ENCODE results near the gene USP17L19.
"Not testable (repeated sequence)": the region's sequence is repeated elsewhere in the genome, so short reads cannot be mapped to it uniquely, and the experiment has no call there.

Gene USP17L19

GRCh38 chr4:9253078-9253477, at the start of gene USP17L19:
Gene USP17L19 (plus strand): TSS chr4:9253378. CDS start chr4:9253378, 0 bp downstream.
- not testable (repeated sequence) for DNase-seq (ENCODE audit: low read depth in 2 of 2); H3K4me3 ChIP-seq (replicated peaks in 1 of 2; ENCODE audit: low read depth in 2 of 2, low read length in 2 of 2)

- not testable (repeated sequence) for H3K4me3 ChIP-seq (replicated peaks in 1 of 2; ENCODE audit: low read depth in 2 of 2, low read length in 2 of 2); DNase-seq (ENCODE audit: low read depth in 2 of 2)
Measured at GRCh38 chr4:9210357-9210756, 42.8 kb upstream of the USP17L19 start, which contains the start of gene USP17L10. Gene USP17L10 (plus strand): TSS chr4:9210657. CDS start chr4:9210657, 0 bp downstream.

- H3K4me3 ChIP-seq (replicated peaks in 1 of 2; ENCODE audit: low read depth in 2 of 2, low read length in 2 of 2); DNase-seq (ENCODE audit: low read depth in 2 of 2): not testable (repeated sequence)
Measured at GRCh38 chr4:9214701-9215100, 38.5 kb upstream of the USP17L19 start.

- DNase-seq (ENCODE audit: low read depth in 2 of 2); H3K4me3 ChIP-seq (replicated peaks in 1 of 2; ENCODE audit: low read depth in 2 of 2, low read length in 2 of 2): not testable (repeated sequence)
Measured at GRCh38 chr4:9215105-9215504, 38.1 kb upstream of the USP17L19 start, which contains the start of gene USP17L11. Gene USP17L11 (plus strand): TSS chr4:9215405. CDS start chr4:9215405, 0 bp downstream.

- not testable (repeated sequence) for DNase-seq (ENCODE audit: low read depth in 2 of 2); H3K4me3 ChIP-seq (replicated peaks in 1 of 2; ENCODE audit: low read depth in 2 of 2, low read length in 2 of 2)
Measured at GRCh38 chr4:9219852-9220251, 33.3 kb upstream of the USP17L19 start, which contains the start of gene USP17L12. Gene USP17L12 (plus strand): TSS chr4:9220152. CDS start chr4:9220152, 0 bp downstream.

GRCh38 chr4:9224596-9224995, 28.6 kb upstream of the USP17L19 start, which contains the start of gene USP17L13:
Gene USP17L13 (plus strand): TSS chr4:9224896. CDS start chr4:9224896, 0 bp downstream.
- not testable (repeated sequence) for H3K4me3 ChIP-seq (replicated peaks in 1 of 2; ENCODE audit: low read depth in 2 of 2, low read length in 2 of 2); DNase-seq (ENCODE audit: low read depth in 2 of 2)

- DNase-seq (ENCODE audit: low read depth in 2 of 2); H3K4me3 ChIP-seq (replicated peaks in 1 of 2; ENCODE audit: low read depth in 2 of 2, low read length in 2 of 2): not testable (repeated sequence)
Measured at GRCh38 chr4:9230249-9230648, 22.9 kb upstream of the USP17L19 start.

GRCh38 chr4:9234085-9234484, 19.1 kb upstream of the USP17L19 start, which contains the start of gene USP17L15:
Gene USP17L15 (plus strand): TSS chr4:9234385. CDS start chr4:9234385, 0 bp downstream.
- not testable (repeated sequence) for DNase-seq (ENCODE audit: low read depth in 2 of 2); H3K4me3 ChIP-seq (replicated peaks in 1 of 2; ENCODE audit: low read depth in 2 of 2, low read length in 2 of 2)

GRCh38 chr4:9238461-9238860, 14.7 kb upstream of the USP17L19 start:
- not testable (repeated sequence) for DNase-seq (ENCODE audit: low read depth in 2 of 2); H3K4me3 ChIP-seq (replicated peaks in 1 of 2; ENCODE audit: low read depth in 2 of 2, low read length in 2 of 2)

GRCh38 chr4:9243579-9243978, 9.6 kb upstream of the USP17L19 start, which contains the start of gene USP17L17:
Gene USP17L17 (plus strand): TSS chr4:9243879. CDS start chr4:9243879, 0 bp downstream.
- not testable (repeated sequence) for DNase-seq (ENCODE audit: low read depth in 2 of 2)

GRCh38 chr4:9247953-9248680, 5.1 kb upstream of the USP17L19 start, which contains the start of gene USP17L18:
Gene USP17L18 (plus strand): TSS chr4:9248630. CDS start chr4:9248630, 0 bp downstream.
- H3K4me3 ChIP-seq (replicated peaks in 1 of 2; ENCODE audit: low read depth in 2 of 2, low read length in 2 of 2) = not testable (repeated sequence)

More at GRCh38 chr4:9243579-9243978, 9.6 kb upstream of the USP17L19 start, which contains the start of gene USP17L17:
- H3K4me3 ChIP-seq (replicated peaks in 1 of 2; ENCODE audit: low read depth in 2 of 2, low read length in 2 of 2) = not testable (repeated sequence)

GRCh38 chr4:9257824-9258223, 4.6 kb downstream of the USP17L19 start, which contains the start of gene USP17L20:
Gene USP17L20 (plus strand): TSS chr4:9258124. CDS start chr4:9258124, 0 bp downstream.
- H3K4me3 ChIP-seq (replicated peaks in 1 of 2; ENCODE audit: low read depth in 2 of 2, low read length in 2 of 2); DNase-seq (ENCODE audit: low read depth in 2 of 2): not testable (repeated sequence)

More at GRCh38 chr4:9247953-9248680, 5.1 kb upstream of the USP17L19 start, which contains the start of gene USP17L18:
- DNase-seq (ENCODE audit: low read depth in 2 of 2) = not testable (repeated sequence)

GRCh38 chr4:9262572-9262971, 9.4 kb downstream of the USP17L19 start, which contains the start of gene USP17L21:
Gene USP17L21 (plus strand): TSS chr4:9262872. CDS start chr4:9262872, 0 bp downstream.
- not testable (repeated sequence) for DNase-seq (ENCODE audit: low read depth in 2 of 2); H3K4me3 ChIP-seq (replicated peaks in 1 of 2; ENCODE audit: low read depth in 2 of 2, low read length in 2 of 2)

GRCh38 chr4:9267319-9267718, 14.1 kb downstream of the USP17L19 start, which contains the start of gene USP17L22:
Gene USP17L22 (plus strand): TSS chr4:9267619. CDS start chr4:9267619, 0 bp downstream.
- not testable (repeated sequence) for H3K4me3 ChIP-seq (replicated peaks in 1 of 2; ENCODE audit: low read depth in 2 of 2, low read length in 2 of 2); DNase-seq (ENCODE audit: low read depth in 2 of 2)

- DNase-seq (ENCODE audit: low read depth in 2 of 2); H3K4me3 ChIP-seq (replicated peaks in 1 of 2; ENCODE audit: low read depth in 2 of 2, low read length in 2 of 2): not testable (repeated sequence)
Measured at GRCh38 chr4:9271719-9272118, 18.5 kb downstream of the USP17L19 start.

Data from cardiac fibroblast (primary cell).